Osteocyte (in vitro differentiated cells): ENCODE measurements around the gene FOXL3. TPM values are rescaled to one million over a fixed set of nuclear protein-coding genes. Genes with fewer than 3 reads are reported as not detected.

Experiments used
- DNase-seq: peaks from one replicate; pipeline ENCODE4 v3.0.0; 2021; ENCODE audit warnings: mixed read lengths; ENCODE audit not compliant: unreplicated experiment; ENCODE audit errors: extremely low spot score
- H3K27ac Mint-ChIP-seq: one replicate; pipeline ENCODE4 v1.8.0; 2021; ENCODE audit warnings: mild to moderate bottlenecking, mixed read lengths; ENCODE audit not compliant: unreplicated experiment
- H3K27me3 Mint-ChIP-seq: one replicate; pipeline ENCODE4 v1.8.0; 2021; ENCODE audit warnings: mixed read lengths; ENCODE audit not compliant: unreplicated experiment
- H3K36me3 Mint-ChIP-seq: one replicate; pipeline ENCODE4 v1.8.0; 2021; ENCODE audit warnings: mixed read lengths; ENCODE audit not compliant: unreplicated experiment
- H3K4me1 Mint-ChIP-seq: one replicate; pipeline ENCODE4 v1.8.0; 2021; ENCODE audit warnings: mixed read lengths; ENCODE audit not compliant: unreplicated experiment
- H3K4me3 Mint-ChIP-seq: one replicate; pipeline ENCODE4 v1.8.0; 2021; ENCODE audit warnings: mild to moderate bottlenecking, moderate library complexity, mixed read lengths; ENCODE audit not compliant: unreplicated experiment
- H3K9me3 Mint-ChIP-seq: one replicate; pipeline ENCODE4 v1.8.0; 2021; ENCODE audit warnings: mixed read lengths; ENCODE audit not compliant: unreplicated experiment
- total RNA-seq: library from RNA; stranded (reverse); gene quantifications from 2 replicates; pipeline ENCODE4 v1.2.1, GENCODE V29; 2021
- TF ChIP-seq, protein P1 (sequence below): fragments of 200-600 bp; sonication (generic); IDR thresholded peaks from 2 replicates; pipeline ENCODE4 v1.5.0; 2021; ENCODE audit warnings: antibody characterized with exemption, mild to moderate bottlenecking, moderate library complexity

The FOXL3 gene
- total RNA-seq, 1 donor from 2014 or later = not detected

DNA sequence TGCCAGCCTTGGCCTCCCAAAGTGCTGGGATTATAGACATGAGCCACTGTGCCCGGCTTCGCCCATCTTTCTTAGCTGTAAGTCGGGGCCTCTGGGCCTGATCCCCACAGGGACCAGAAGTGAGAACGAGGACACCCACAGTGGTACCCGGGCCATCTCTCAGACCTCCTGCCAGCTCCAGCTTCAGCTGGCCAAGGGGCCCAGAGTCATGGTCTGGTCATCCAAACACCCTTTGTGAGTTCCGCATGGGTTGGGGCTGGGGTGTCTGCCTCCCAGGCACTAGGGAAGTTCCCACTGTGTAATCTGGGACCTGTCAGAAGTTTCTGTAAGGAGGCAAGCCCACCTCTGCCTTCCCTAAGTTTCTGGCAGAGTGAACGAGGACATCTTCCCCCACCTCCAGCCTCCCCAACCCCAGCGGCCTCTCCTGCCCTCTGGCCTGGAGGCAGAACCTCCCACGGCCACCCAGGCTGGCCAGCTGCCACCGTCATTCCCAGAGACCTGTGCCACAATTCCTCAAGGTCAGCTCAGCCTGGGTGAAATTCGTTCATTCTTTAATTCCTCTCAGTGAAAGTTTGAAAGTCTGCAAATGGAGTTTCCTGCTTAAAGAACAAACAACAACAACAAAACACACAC is 19.5 kb upstream of the FOXL3 start:
- Mint-ChIP-seq H3K4me3 (no peak overlapping the region), H3K27ac (no peak overlapping the region), H3K9me3 (peaks cover 8% of the 10 kb centered on the region), H3K36me3 (peaks cover 3% of the 10 kb centered on the region), H3K4me1 (peaks cover 10% of the 10 kb centered on the region), H3K27me3 (peaks cover 14% of the 10 kb centered on the region)
- DNase-seq = no peak
- TF ChIP-seq, protein P1, sequence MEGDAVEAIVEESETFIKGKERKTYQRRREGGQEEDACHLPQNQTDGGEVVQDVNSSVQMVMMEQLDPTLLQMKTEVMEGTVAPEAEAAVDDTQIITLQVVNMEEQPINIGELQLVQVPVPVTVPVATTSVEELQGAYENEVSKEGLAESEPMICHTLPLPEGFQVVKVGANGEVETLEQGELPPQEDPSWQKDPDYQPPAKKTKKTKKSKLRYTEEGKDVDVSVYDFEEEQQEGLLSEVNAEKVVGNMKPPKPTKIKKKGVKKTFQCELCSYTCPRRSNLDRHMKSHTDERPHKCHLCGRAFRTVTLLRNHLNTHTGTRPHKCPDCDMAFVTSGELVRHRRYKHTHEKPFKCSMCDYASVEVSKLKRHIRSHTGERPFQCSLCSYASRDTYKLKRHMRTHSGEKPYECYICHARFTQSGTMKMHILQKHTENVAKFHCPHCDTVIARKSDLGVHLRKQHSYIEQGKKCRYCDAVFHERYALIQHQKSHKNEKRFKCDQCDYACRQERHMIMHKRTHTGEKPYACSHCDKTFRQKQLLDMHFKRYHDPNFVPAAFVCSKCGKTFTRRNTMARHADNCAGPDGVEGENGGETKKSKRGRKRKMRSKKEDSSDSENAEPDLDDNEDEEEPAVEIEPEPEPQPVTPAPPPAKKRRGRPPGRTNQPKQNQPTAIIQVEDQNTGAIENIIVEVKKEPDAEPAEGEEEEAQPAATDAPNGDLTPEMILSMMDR = no peak

DNA sequence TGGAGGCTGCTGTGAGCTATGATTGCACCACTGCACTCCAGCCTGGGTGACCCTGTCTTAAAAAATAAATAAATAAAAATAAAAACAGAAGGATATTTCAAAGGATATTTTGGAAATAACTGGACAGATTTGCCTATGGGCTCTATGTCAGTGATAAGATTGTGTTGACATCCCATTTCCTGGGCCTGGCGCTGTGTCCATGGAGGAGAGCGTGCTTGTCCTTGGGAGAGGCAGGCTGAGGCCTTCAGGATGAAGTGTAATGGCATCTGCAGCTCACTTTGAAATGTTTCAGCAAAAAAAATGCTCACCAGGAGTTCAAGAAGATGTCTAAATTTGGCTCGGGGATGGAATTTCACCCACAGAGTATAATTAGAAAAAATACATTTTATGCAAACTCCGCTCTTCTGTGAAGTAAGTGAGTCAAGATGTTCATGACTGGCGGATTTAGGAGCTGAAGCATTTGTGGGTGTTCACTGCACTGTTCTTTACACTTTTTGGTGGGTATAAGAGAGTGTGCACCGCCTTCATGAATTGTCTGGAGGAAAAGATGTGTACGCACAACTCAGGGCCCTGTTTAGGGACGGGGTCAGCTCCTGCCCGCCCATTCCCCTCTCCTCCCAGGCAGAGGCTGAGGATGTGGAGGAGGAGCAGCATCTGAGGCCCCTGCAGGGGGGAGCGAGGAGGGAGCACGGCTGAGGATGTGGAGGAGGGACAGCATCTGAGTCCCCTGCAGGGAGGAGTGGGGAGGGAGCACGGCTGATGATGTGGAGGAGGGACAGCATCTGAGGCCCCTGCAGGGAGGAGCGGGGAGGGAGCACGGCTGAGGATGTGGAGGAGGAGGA is 18.5 kb upstream of the FOXL3 start:
- Mint-ChIP-seq H3K27ac (peak overlapping the region; percentile 56), H3K4me3 (no peak overlapping the region), H3K27me3 (peaks cover 16% of the 10 kb centered on the region), H3K36me3 (peaks cover 3% of the 10 kb centered on the region), H3K9me3 (peaks cover 8% of the 10 kb centered on the region), H3K4me1 (peaks cover 10% of the 10 kb centered on the region)
- no peak for DNase-seq
- TF ChIP-seq, protein P1 = no peak

DNA sequence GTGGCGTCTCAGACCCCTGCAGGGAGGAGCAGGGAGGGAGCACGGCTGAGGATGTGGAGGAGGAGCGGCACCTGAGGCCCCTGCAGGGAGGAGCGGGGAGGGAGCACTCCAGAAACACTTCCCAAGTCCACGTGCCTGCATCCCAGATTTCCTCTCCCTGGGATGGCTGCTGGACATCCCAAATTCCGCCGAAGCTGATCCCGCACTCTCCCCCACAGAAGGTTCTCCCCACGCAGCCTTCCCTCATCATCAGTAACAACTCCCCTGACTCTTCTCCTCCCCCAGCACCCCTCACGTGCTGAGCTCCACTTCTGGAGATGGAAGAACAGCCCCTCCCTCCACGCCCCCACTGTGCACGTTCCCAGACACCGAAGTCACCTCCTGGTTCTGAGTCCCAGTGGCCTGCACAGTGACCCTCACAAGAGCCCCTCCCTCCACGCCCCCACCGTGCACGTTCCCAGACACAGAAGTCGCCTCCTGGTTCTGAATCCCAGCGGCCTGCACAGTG is 17.8 kb upstream of the FOXL3 start:
- Mint-ChIP-seq H3K36me3 (peaks cover 3% of the 10 kb centered on the region), H3K4me1 (peaks cover 10% of the 10 kb centered on the region), H3K27ac (no peak overlapping the region), H3K4me3 (no peak overlapping the region), H3K9me3 (peaks cover 8% of the 10 kb centered on the region), H3K27me3 (peaks cover 16% of the 10 kb centered on the region)
- TF ChIP-seq, protein P1 = no peak
- no peak for DNase-seq

DNA sequence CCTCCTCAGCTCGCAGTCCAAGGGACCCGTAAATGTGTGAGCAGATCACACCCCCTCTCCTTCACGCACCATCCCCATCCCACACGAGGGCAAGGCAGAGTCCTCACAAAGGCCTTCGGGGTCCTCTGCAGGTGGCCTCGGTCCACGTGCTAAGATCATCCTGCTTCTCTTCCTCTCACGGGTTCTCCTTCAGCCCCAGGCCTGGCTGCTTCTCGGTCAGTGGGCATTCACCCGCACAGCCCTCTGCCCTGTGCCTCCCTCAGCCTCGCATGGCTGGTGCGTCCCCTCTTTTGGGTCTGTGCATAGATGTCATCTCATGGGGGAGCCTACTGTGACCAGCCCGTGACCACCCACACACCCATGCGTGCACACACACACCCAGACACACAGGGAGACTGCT is 17.3 kb upstream of the FOXL3 start:
- DNase-seq = no peak
- TF ChIP-seq, protein P1 = no peak
- Mint-ChIP-seq H3K36me3 (peaks cover 3% of the 10 kb centered on the region), H3K4me3 (no peak overlapping the region), H3K4me1 (peaks cover 10% of the 10 kb centered on the region), H3K9me3 (peaks cover 8% of the 10 kb centered on the region), H3K27ac (no peak overlapping the region), H3K27me3 (peaks cover 16% of the 10 kb centered on the region)

DNA sequence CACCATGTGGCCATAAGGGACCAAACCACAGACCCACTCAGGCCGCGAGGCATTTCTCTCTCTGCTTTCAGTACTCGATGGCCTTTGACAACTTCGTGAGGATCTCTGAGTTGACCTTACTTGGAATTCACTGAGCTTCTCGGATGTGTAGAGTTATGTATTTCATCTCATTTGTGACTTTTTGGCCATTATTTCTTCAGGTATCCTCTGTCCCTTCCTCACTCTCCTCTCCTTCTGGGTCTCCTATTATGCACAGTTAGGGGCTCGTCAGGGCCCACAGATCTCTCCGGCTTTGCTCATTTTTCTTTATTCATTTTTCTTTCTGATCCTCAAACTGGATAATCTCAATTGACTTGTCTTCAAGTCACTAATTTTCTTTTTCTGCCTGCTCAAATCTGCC is 16.6 kb upstream of the FOXL3 start:
- Mint-ChIP-seq H3K27me3 (peaks cover 16% of the 10 kb centered on the region), H3K36me3 (peaks cover 3% of the 10 kb centered on the region), H3K4me1 (peaks cover 10% of the 10 kb centered on the region), H3K9me3 (peaks cover 8% of the 10 kb centered on the region), H3K27ac (no peak overlapping the region), H3K4me3 (no peak overlapping the region)
- TF ChIP-seq, protein P1 = no peak
- no peak for DNase-seq
